ENCODE measurements around the gene CAPN10.

The CAPN10 gene

DNA sequence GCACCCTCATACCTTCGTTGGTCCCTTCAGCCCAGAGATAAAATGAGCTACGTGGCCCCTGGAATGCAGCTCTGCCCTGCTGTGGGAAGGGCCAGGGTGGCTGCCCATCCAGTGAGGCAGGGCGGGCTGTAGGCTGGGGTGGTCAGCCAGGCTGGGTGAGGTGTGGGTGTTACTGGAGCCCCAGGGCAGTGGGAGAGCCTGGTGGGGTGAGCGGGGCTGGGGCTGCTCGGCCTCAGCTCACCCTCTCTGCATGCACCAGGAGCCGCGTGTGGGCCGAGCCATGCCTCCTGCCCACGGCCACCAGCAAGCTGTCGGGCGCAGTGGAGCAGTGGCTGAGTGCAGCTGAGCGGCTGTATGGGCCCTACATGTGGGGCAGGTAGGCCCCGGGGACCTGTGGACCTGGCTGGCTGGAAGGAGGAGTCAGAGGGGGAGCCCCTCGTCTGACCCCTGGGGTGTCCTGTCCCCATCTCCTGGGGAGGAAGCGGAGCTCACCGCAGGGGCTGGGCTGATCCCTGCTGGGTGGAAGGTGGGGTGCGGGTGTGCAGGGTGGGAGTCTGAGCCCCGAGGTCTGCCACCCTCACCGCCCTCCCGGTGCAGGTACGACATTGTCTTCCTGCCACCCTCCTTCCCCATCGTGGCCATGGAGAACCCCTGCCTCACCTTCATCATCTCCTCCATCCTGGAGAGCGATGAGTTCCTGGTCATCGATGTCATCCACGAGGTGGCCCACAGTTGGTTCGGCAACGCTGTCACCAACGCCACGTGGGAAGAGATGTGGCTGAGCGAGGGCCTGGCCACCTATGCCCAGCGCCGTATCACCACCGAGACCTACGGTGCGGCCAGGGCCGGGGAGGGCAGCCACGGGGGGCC lies 12.8 kb upstream of the CAPN10 start:
- DNase-seq (ENCODE audit: low spot score in 2 of 2), result no peak
- ATAC-seq (replicated peaks; ENCODE audit: extremely low read depth, poor library complexity, severe bottlenecking), result no peak
- peaks cover 36% of the 10 kb centered on the region for H3K4me1 Mint-ChIP-seq
- no peaks in the 10 kb centered on the region for H3K9me3 Mint-ChIP-seq
- no peaks in the 10 kb centered on the region for H3K27me3 Mint-ChIP-seq
- no peak overlapping the region for H3K4me3 Mint-ChIP-seq
- peaks cover 17% of the 10 kb centered on the region for H3K36me3 Mint-ChIP-seq (ENCODE audit: insufficient read depth)
- H3K27ac Mint-ChIP-seq (ENCODE audit: low read depth), result no peak overlapping the region

DNA sequence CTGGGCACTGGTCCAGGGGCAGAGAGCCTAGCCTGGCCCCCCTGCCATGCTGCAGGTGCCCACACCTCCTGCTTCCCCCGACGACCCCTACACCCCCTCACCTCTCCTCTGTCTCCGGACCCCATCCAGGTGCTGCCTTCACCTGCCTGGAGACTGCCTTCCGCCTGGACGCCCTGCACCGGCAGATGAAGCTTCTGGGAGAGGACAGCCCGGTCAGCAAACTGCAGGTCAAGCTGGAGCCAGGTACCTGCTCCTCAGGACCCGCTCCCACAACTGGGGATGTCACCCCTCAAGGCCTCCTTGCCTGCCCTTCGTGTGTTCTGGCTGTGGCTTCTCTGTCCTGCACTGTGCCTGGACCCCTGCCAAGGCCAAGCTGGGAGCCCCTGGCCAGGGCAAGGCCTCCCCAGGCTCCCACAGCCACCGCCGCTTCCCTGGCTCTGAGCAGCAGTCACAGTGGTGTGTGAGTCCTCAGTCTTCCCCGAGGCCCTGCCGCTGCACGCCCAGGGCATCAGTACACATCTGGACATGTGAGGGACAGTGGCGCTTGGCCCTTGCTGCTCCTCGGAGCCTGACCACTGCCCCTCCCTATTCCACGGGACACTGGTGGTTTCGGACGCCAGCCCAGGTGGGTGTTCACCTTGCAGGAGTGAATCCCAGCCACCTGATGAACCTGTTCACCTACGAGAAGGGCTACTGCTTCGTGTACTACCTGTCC lies 12.0 kb upstream of the CAPN10 start:
- no peak overlapping the region for H3K27ac Mint-ChIP-seq (ENCODE audit: low read depth)
- peaks cover 40% of the 10 kb centered on the region for H3K4me1 Mint-ChIP-seq
- DNase-seq (ENCODE audit: low spot score in 2 of 2), result no peak
- peaks cover 19% of the 10 kb centered on the region for H3K36me3 Mint-ChIP-seq (ENCODE audit: insufficient read depth)
- H3K4me3 Mint-ChIP-seq, result no peak overlapping the region
- no peak for ATAC-seq (replicated peaks; ENCODE audit: extremely low read depth, poor library complexity, severe bottlenecking)
- no peaks in the 10 kb centered on the region for H3K9me3 Mint-ChIP-seq
- H3K27me3 Mint-ChIP-seq, result no peaks in the 10 kb centered on the region

DNA sequence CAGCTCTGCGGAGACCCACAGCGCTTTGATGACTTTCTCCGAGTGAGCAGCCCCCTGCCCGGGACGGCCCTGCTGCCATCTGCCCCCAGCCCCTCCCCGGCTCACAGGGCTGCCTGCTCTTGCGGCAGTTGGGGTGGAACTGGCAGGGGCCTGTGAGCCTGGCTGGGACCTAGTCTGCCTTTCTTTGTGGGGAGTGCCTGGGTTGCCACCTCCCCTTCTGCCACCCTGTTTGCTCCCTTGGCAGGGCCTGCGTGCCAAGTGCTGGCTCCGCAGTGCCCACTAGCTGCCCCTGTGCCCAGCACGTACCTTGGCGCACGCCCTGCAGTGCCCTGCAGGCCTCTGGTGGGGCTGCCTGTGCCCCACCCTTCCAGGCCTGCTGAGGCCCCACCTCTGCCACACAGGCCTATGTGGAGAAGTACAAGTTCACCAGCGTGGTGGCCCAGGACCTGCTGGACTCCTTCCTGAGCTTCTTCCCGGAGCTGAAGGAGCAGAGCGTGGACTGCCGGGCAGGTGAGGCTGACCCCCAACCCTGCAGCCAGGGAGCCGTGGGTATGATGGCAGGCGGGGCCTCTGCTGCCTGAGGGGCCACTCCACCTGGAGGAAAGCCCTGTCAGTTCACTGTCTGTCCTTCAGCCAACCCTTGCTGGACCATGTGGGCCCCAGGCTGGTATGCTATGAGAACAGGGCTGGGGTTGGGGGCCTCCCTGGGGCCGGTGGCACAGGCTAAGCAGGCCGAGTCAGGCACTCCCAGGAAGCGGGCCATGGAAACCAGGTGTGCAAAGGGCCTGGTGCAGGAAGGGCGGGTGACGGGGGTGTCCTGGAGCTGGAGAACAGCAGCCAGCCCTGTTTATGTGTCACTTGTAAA lies 11.2 kb upstream of the CAPN10 start:
- ATAC-seq (replicated peaks; ENCODE audit: extremely low read depth, poor library complexity, severe bottlenecking) (no peak), DNase-seq (ENCODE audit: low spot score in 2 of 2) (no peak)
- Mint-ChIP-seq H3K27me3 (no peaks in the 10 kb centered on the region), H3K27ac (ENCODE audit: low read depth) (no peak overlapping the region), H3K9me3 (no peaks in the 10 kb centered on the region), H3K4me1 (peaks cover 41% of the 10 kb centered on the region), H3K4me3 (no peak overlapping the region), H3K36me3 (ENCODE audit: insufficient read depth) (peaks cover 15% of the 10 kb centered on the region)

DNA sequence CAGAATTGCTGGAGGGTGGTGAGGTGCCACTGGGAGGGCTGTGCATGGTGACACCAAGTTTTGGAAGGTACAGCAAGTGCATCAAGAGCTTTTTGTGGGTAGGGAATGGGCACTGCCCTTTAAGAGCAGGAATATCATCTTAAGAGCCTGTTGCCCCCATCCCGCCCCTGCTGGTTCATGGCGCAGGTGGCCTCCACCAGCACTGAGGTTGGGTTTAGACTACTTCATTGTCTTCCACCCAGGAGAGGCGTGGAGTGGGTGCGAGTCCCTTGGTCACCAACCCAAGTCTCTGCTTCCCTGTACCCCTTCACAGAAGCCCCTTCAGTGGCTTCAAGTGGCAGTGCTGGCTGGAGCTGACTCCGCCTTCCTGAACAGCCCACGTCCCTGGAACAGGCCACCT lies 10.5 kb upstream of the CAPN10 start:
- no peaks in the 10 kb centered on the region for H3K9me3 Mint-ChIP-seq
- H3K27ac Mint-ChIP-seq (ENCODE audit: low read depth), result no peak overlapping the region
- ATAC-seq (replicated peaks; ENCODE audit: extremely low read depth, poor library complexity, severe bottlenecking), result no peak
- H3K4me1 Mint-ChIP-seq, result peaks cover 37% of the 10 kb centered on the region
- no peaks in the 10 kb centered on the region for H3K27me3 Mint-ChIP-seq
- H3K4me3 Mint-ChIP-seq, result no peak overlapping the region
- no peak for DNase-seq (ENCODE audit: low spot score in 2 of 2)
- H3K36me3 Mint-ChIP-seq (ENCODE audit: insufficient read depth), result peaks cover 15% of the 10 kb centered on the region

DNA sequence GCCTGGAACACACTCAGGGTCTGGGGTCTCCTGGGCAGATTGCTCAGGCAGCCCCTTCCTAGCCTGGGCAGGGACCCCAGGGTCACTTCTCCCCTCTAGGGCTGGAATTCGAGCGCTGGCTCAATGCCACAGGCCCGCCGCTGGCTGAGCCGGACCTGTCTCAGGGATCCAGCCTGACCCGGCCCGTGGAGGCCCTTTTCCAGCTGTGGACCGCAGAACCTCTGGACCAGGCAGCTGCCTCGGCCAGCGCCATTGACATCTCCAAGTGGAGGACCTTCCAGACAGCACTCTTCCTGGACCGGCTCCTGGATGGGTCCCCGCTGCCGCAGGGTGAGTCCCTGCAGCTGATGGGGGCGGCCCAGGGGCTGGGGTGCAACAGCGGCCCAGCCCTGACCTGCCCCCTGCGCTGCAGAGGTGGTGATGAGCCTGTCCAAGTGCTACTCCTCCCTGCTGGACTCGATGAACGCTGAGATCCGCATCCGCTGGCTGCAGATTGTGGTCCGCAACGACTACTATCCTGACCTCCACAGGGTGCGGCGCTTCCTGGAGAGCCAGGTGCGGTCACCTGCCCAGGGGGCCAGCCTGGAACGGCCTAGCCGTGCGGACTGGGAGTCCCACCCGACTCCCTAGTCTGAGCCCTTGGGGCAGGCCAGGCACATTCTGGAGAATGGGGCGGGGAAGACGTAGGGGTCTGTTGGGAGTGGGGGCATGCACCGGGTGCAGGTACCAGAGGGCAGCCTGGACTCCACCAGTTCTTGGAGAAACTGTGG lies 9.9 kb upstream of the CAPN10 start:
- no peak overlapping the region for H3K4me3 Mint-ChIP-seq
- peaks cover 12% of the 10 kb centered on the region for H3K36me3 Mint-ChIP-seq (ENCODE audit: insufficient read depth)
- no peaks in the 10 kb centered on the region for H3K9me3 Mint-ChIP-seq
- H3K27me3 Mint-ChIP-seq, result no peaks in the 10 kb centered on the region
- no peak overlapping the region for H3K27ac Mint-ChIP-seq (ENCODE audit: low read depth)
- H3K4me1 Mint-ChIP-seq, result peaks cover 34% of the 10 kb centered on the region
- ATAC-seq (replicated peaks; ENCODE audit: extremely low read depth, poor library complexity, severe bottlenecking) (no peak), DNase-seq (ENCODE audit: low spot score in 2 of 2) (no peak)

DNA sequence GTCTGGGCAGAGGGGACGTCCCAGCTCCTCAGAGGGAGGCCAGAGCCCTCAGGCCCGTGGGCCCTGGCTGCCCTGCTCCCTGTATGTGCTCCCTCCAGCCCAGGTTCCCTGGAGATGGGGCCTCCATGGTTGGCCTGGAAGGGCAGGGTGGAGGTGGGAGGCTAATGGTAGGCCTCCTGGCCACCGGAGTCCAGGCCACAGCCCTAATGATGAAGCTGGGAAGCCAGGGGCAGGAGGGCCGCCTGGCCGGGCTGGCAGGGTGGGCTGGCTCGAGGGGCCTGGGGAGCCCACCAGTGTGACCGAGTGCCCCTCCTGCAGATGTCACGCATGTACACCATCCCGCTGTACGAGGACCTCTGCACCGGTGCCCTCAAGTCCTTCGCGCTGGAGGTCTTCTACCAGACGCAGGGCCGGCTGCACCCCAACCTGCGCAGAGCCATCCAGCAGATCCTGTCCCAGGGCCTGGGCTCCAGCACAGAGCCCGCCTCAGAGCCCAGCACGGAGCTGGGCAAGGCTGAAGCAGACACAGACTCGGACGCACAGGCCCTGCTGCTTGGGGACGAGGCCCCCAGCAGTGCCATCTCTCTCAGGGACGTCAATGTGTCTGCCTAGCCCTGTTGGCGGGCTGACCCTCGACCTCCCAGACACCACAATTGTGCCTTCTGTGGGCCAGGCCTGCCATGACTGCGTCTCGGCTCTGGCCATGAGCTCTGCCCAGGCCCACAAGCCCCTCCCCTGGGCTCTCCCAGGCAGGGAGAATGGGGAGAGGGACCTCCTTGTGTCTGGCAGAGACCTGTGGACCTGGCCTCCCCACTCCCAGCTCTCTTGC lies 9.0 kb upstream of the CAPN10 start:
- DNase-seq (ENCODE audit: low spot score in 2 of 2), result no peak
- Mint-ChIP-seq H3K27ac (ENCODE audit: low read depth) (no peak overlapping the region), H3K4me1 (peaks cover 30% of the 10 kb centered on the region), H3K36me3 (ENCODE audit: insufficient read depth) (peaks cover 13% of the 10 kb centered on the region), H3K27me3 (no peaks in the 10 kb centered on the region), H3K9me3 (no peaks in the 10 kb centered on the region), H3K4me3 (no peak overlapping the region)
- ATAC-seq (replicated peaks; ENCODE audit: extremely low read depth, poor library complexity, severe bottlenecking), result no peak

DNA sequence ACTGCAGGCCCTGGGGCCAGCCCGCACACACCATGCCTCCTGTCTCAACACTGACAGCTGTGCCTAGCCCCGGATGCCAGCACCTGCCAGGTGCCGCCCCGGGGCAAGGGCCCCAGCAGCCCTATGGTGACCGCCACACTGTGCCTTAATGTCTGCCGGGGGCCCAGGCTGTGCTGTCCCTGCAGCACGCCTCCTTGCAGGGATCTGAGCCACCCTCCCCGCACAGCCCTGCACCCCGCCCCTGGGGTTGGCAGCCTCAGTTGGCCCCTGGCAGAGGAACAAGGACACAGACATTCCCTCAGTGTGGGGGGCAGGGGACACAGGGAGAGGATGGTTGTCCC lies 8.5 kb upstream of the CAPN10 start:
- H3K4me3 Mint-ChIP-seq, result no peak overlapping the region
- no peaks in the 10 kb centered on the region for H3K27me3 Mint-ChIP-seq
- H3K27ac Mint-ChIP-seq (ENCODE audit: low read depth), result no peak overlapping the region
- DNase-seq (ENCODE audit: low spot score in 2 of 2) (no peak), ATAC-seq (replicated peaks; ENCODE audit: extremely low read depth, poor library complexity, severe bottlenecking) (no peak)
- H3K4me1 Mint-ChIP-seq, result peaks cover 29% of the 10 kb centered on the region
- no peaks in the 10 kb centered on the region for H3K9me3 Mint-ChIP-seq
- H3K36me3 Mint-ChIP-seq (ENCODE audit: insufficient read depth), result peaks cover 13% of the 10 kb centered on the region

DNA sequence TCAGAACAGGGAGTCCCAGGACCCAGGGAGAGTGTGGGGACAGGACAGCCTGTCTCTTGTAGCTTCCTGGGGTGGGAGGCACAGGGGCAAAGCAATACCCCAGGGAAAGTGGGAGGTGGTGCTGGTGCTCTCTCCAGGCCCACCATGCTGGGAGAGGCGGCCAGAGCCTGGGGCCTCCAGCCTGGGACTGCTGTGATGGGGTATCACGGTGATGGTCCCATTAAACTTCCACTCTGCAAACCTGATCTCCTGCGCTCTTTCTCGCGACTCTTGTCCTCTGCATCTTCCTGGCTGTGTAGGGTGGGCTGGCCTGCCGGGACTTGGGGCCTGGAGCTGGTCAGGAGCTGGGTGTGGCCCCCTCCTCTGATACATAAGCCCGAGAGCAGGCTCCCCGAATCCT lies 8.0 kb upstream of the CAPN10 start:
- Mint-ChIP-seq H3K36me3 (ENCODE audit: insufficient read depth) (peaks cover 15% of the 10 kb centered on the region), H3K27me3 (no peaks in the 10 kb centered on the region), H3K9me3 (no peaks in the 10 kb centered on the region), H3K27ac (ENCODE audit: low read depth) (peak overlapping the region; percentile 55), H3K4me1 (peaks cover 29% of the 10 kb centered on the region), H3K4me3 (no peak overlapping the region)
- no peak for DNase-seq (ENCODE audit: low spot score in 2 of 2)
- no peak for ATAC-seq (replicated peaks; ENCODE audit: extremely low read depth, poor library complexity, severe bottlenecking)

DNA sequence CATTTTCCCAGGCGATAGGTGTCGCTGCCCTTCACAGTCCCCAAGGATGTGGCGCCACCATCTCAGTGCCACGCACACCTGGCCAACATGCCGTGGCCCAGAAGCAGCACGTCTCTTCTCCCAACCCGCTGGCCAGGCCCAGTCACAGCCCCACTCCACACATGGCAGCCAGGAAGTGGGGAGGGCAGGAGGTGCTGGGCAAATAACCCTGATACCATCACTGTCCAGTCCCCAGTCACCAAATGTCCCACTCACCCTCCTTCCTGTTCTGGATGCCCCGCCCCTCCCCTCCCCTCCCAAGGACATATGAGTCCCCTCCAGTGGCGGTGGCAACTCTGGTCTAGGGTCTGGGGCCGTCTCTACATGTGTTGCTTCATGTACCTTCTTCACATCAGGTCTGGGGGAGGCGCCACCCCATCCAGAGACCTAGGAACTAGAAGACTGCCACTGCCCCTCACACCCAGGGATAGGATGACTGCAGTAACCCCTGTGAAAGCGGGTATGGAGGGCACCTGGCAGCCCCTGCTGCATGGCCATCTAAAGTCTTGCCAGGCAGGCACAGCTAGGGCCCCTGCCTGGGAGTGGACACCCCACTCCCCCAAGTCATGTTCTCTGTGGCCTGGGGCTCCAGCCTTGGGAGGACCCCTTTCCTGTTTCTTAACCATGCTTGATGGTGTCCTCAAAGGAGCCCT lies 7.3 kb upstream of the CAPN10 start:
- peak overlapping the region; percentile 84 for H3K27ac Mint-ChIP-seq (ENCODE audit: low read depth)

DNA sequence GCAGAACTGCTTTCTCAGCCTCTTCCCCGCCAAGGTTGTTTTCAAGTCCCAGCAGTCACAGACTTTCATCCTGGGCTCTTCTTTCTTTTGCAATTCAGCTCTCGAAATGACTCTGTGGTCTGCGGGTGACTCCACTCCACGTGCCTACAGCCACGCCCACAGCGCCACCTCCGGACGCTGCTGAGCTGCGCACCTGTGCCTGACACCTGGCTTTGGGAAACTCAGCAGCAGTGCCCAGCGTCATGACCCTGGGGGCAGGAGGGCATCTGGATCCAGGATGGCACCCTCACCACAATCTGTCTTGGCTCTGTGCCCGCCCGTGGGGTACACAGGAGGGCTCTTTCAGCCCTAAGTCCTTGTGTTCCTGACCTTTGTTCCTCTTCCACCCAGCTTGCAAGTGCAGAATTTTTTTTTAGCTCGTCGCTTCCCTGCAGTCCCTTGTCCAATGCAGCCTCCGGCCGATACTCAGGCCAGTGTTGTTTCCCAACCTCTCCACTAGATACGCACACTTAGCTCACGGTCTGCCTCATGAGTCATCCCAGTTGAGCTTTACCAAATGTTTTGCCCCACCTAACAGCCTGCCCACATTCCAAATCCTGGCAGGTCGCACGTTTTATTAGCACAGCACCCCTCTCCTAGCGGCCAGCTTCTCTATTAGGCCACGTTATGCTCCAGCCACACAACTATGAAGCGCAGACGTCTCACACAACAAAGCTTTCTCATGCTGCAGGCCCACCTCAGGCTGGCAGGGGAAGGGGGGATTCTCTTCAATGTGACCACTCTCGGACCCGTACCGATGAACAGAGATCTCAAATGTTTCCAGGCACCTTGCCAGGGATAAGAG lies 6.5 kb upstream of the CAPN10 start:
- DNase-seq (ENCODE audit: low spot score in 2 of 2), result peak; percentile 61 to 72
- Mint-ChIP-seq H3K27me3 (no peaks in the 10 kb centered on the region), H3K27ac (ENCODE audit: low read depth) (peak overlapping the region; percentile 84), H3K4me1 (peaks cover 34% of the 10 kb centered on the region), H3K9me3 (no peaks in the 10 kb centered on the region), H3K4me3 (peak overlapping the region; percentile 45), H3K36me3 (ENCODE audit: insufficient read depth) (peaks cover 15% of the 10 kb centered on the region)
- peak; percentile 97 for ATAC-seq (replicated peaks; ENCODE audit: extremely low read depth, poor library complexity, severe bottlenecking)

More for the DNA sequence above, 7.3 kb upstream of the CAPN10 start:
- DNase-seq (ENCODE audit: low spot score in 2 of 2) (no peak), ATAC-seq (replicated peaks; ENCODE audit: extremely low read depth, poor library complexity, severe bottlenecking) (no peak)
- peaks cover 29% of the 10 kb centered on the region for H3K4me1 Mint-ChIP-seq
- H3K27me3 Mint-ChIP-seq, result no peaks in the 10 kb centered on the region
- H3K36me3 Mint-ChIP-seq (ENCODE audit: insufficient read depth), result peaks cover 15% of the 10 kb centered on the region
- H3K4me3 Mint-ChIP-seq, result peak overlapping the region; percentile 45
- no peaks in the 10 kb centered on the region for H3K9me3 Mint-ChIP-seq

Data from central memory CD8-positive, alpha-beta T cell (primary cell).